Peyer's patch (tissue), 4 donors: Measurements from ENCODE around the gene NFIB. TPM values are rescaled to one million over a fixed set of nuclear protein-coding genes. Genes with fewer than 3 reads are reported as not detected.

ENCODE experiments used
- DNase-seq, 3 donors: peaks; one replicate each; pipeline ENCODE4 v3.0.0-alpha.2; 2017 to 2019
- H3K27ac ChIP-seq, 4 donors: fragments of 200-600 bp; sonication (generic); one replicate each; pipeline ENCODE4 v1.5.1; 2016 to 2019
- H3K27me3 ChIP-seq, 2 donors: fragments of 200-600 bp; sonication (generic); one replicate each; pipeline ENCODE4 v1.5.1; 2019
- H3K36me3 ChIP-seq, 3 donors: fragments of 200-600 bp; sonication (generic); one replicate each; pipeline ENCODE4 v1.5.1; 2016 to 2019
- H3K4me1 ChIP-seq, 4 donors: fragments of 200-600 bp; sonication (generic); one replicate each; pipeline ENCODE4 v1.5.1; 2016 to 2019
- H3K4me3 ChIP-seq, 4 donors: fragments of 200-600 bp; sonication (generic); 1 replicate in 3 of 4; 2 replicates in 1 of 4; pipeline ENCODE4 v1.5.1; 2016 to 2019; ENCODE audit warnings: mild to moderate bottlenecking in 1 of 4
- H3K9me3 ChIP-seq, 4 donors: fragments of 200-600 bp; sonication (generic); one replicate each; pipeline ENCODE4 v1.5.1; 2016 to 2019; ENCODE audit warnings: mild to moderate bottlenecking in 1 of 4
- POLR2A ChIP-seq, 2 donors: fragments of 450-650 bp; IDR thresholded peaks; one replicate each; pipeline ENCODE4 v1.5.1; 2017; ENCODE audit warnings: antibody characterized with exemption in 2 of 2, mild to moderate bottlenecking in 2 of 2, moderate library complexity in 2 of 2
- total RNA-seq, 4 donors: library from RNA; depleted of rRNA; stranded (reverse); fragments of >200 nt; gene quantifications; one replicate each; pipeline ENCODE4 v1.1.0, GENCODE V29; 2016
- TF ChIP-seq, protein P1 (sequence below), 6 experiments: fragments of 450-650 bp in 4 of 6; fragments of 200-600 bp in 2 of 6; sonication (generic) in 1 of 6; IDR thresholded peaks; one replicate each; pipeline ENCODE4 v1.5.1; 2017 to 2019; ENCODE audit warnings: antibody characterized with exemption in 6 of 6, mild to moderate bottlenecking in 3 of 6, moderate library complexity in 1 of 6

NFIB gene
- total RNA-seq, 4 donors from 2014 or later: 89.7 to 229 (median 159) TPM

DNA sequence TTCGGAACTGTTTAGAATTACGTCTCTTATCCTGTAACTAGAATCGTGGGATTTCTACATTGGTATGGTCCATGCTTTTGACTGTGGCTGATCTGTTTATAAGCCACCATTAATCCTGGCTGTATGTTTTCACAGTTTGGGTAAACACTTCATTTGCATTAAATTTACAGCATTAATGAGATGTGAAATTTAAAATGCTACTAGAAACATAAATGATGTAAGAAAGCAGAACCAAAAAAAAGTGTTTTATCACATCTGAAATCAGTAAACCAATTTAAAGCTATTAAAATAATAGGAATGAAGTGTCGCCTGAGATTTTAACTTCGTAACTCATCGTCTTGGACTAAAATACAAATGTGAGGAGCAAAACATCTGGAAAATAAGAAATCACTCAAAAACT is 201.7 kb downstream of the NFIB start:
- H3K9me3 ChIP-seq: no peaks in the 10 kb centered on the region
- H3K27me3 ChIP-seq: no peaks in the 10 kb centered on the region
- no peak for TF ChIP-seq POLR2A (IDR thresholded peaks at IDR 0.05)
- TF ChIP-seq, protein P1, sequence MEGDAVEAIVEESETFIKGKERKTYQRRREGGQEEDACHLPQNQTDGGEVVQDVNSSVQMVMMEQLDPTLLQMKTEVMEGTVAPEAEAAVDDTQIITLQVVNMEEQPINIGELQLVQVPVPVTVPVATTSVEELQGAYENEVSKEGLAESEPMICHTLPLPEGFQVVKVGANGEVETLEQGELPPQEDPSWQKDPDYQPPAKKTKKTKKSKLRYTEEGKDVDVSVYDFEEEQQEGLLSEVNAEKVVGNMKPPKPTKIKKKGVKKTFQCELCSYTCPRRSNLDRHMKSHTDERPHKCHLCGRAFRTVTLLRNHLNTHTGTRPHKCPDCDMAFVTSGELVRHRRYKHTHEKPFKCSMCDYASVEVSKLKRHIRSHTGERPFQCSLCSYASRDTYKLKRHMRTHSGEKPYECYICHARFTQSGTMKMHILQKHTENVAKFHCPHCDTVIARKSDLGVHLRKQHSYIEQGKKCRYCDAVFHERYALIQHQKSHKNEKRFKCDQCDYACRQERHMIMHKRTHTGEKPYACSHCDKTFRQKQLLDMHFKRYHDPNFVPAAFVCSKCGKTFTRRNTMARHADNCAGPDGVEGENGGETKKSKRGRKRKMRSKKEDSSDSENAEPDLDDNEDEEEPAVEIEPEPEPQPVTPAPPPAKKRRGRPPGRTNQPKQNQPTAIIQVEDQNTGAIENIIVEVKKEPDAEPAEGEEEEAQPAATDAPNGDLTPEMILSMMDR (IDR thresholded peaks at IDR 0.05): no peak
- no peak for DNase-seq
- no peak overlapping the region for H3K4me3 ChIP-seq
- H3K36me3 ChIP-seq: peaks cover 0 to 25% (median 0%) of the 10 kb centered on the region in 3 donors
- no peaks in the 10 kb centered on the region for H3K4me1 ChIP-seq
- H3K27ac ChIP-seq: no peak overlapping the region

- TF ChIP-seq, protein P1 (IDR thresholded peaks at IDR 0.05): no peak
- TF ChIP-seq POLR2A (IDR thresholded peaks at IDR 0.05): no peak
- Histone ChIP-seq H3K36me3 (peaks cover 0 to 22% (median 0%) of the 10 kb centered on the region in 3 donors), H3K4me3 (no peak overlapping the region), H3K4me1 (no peaks in the 10 kb centered on the region), H3K9me3 (no peaks in the 10 kb centered on the region), H3K27ac (no peak overlapping the region), H3K27me3 (no peaks in the 10 kb centered on the region)
- no peak for DNase-seq
These were observed 202.2 kb downstream of the NFIB start for GRCh38 chr9:14111696-14112095.

DNA sequence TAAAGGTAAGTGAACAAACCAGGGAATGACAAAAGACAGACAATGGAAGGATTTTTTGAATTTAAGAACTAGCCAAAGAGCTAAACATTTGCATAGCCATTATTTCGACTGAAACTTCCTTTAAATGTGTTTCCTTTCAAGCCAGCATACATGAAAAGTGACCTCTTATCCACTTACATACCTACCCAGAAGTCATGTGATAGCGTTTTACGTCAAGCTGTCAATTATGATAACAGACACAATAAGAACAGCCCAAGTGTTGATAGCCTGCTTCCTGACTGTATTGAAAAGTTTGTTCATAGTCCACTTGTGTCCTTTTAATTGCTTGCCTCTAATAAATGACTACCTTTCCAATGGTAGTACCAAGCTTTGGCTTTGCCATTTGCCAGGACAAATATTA is 206.0 kb downstream of the NFIB start:
- Histone ChIP-seq H3K27me3 (no peaks in the 10 kb centered on the region), H3K36me3 (peaks cover 0 to 5% (median 0%) of the 10 kb centered on the region in 3 donors), H3K9me3 (no peaks in the 10 kb centered on the region), H3K4me3 (no peak overlapping the region), H3K27ac (no peak overlapping the region), H3K4me1 (no peaks in the 10 kb centered on the region)
- TF ChIP-seq POLR2A (IDR thresholded peaks at IDR 0.05): no peak
- TF ChIP-seq, protein P1 (IDR thresholded peaks at IDR 0.05): no peak
- no peak for DNase-seq

- no peak for TF ChIP-seq POLR2A (IDR thresholded peaks at IDR 0.05)
- Histone ChIP-seq H3K9me3 (no peaks in the 10 kb centered on the region), H3K4me3 (no peak overlapping the region), H3K27me3 (no peaks in the 10 kb centered on the region), H3K27ac (no peak overlapping the region), H3K4me1 (no peaks in the 10 kb centered on the region), H3K36me3 (peaks cover 0 to under 1% (median 0%) of the 10 kb centered on the region in 3 donors)
- no peak for DNase-seq
These were observed 206.4 kb downstream of the NFIB start for GRCh38 chr9:14107495-14107894.

- no peak for TF ChIP-seq POLR2A (IDR thresholded peaks at IDR 0.05)
- TF ChIP-seq, protein P1 (IDR thresholded peaks at IDR 0.05): no peak
- Histone ChIP-seq H3K27me3 (no peaks in the 10 kb centered on the region), H3K36me3 (no peaks in the 10 kb centered on the region), H3K27ac (no peak overlapping the region), H3K4me1 (no peaks in the 10 kb centered on the region), H3K9me3 (no peaks in the 10 kb centered on the region), H3K4me3 (no peak overlapping the region)
- DNase-seq: no peak
These were observed 207.2 kb downstream of the NFIB start for GRCh38 chr9:14106699-14107098.

DNA sequence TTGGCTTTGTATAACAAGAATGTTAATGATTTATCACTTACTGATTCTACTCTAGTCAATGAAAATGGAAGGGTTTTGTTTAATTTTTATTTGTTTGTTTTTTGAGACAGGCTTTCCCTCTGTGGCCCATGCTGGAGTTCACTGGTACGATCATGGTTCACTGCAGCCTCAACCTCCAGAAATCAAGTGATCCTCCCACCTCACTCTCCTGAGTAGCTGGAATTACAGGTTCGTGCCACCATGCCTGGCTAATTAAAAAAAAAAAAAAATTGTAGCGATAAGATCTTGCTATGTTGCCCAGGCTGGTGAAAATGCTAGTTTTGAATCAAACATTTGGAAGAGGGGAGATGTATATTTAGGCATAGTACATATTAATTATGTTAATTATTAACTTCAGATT is 209.4 kb downstream of the NFIB start:
- H3K27me3 ChIP-seq: no peaks in the 10 kb centered on the region
- H3K4me1 ChIP-seq: no peaks in the 10 kb centered on the region
- H3K27ac ChIP-seq: no peak overlapping the region
- H3K9me3 ChIP-seq: no peaks in the 10 kb centered on the region
- no peak overlapping the region for H3K4me3 ChIP-seq
- no peaks in the 10 kb centered on the region for H3K36me3 ChIP-seq
- TF ChIP-seq POLR2A (IDR thresholded peaks at IDR 0.05): no peak
- TF ChIP-seq, protein P1 (IDR thresholded peaks at IDR 0.05): no peak
- no peak for DNase-seq
